Stimulated activated CD4-positive, alpha-beta T cell treated with anti-CD3 and anti-CD28 coated beads, TNF-alpha, amount 100 ng/mL, for 48 hours (primary cell): Measurements from ENCODE around the gene CCDC24.

ENCODE experiments used
- DNase-seq, 3 donors: peaks; one replicate each; pipeline ENCODE4 v3.0.0-alpha.2; 2020; ENCODE audit warnings: low read depth in 3 of 3

CCDC24 gene

DNA sequence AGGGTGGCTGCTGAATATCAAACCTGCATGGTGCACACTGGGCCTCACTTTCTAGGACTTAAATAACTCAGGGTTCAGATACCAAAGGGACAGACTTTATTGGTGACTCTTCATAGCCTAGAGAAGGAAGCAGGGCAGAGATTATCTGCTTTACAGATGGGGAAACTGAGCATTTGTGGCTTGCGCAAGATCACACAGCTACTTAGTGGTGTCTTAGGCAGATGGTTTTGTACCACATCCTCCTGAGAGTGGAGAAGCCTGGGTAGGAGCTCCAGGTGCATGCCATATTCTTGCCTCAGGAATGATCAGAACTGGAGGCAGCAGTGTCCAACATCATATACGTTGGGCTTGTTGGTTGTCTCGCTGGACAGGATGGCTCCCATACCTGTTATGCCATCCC, 28.4 kb upstream of the CCDC24 start:
- DNase-seq = no peak

DNA sequence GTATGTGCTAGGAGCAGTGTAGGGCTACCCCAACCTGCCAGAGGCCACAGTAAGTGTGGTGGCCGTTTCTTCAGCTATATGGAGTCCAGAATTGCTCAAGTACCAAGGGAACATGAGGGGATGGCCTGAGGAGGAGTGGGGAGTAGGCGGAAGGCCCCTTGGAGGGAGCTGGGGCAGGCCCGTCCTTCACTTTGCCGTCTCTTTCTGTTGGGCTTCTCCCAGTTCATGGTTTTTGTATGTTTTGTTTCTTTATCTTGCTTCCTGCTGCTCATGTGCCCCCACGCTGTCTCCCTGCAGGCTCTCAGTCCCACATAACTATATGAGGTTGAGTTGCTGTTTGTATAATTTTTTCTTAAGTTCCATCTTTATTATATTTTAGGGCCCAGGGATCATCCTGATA, 27.5 kb upstream of the CCDC24 start:
- no peak for DNase-seq

DNA sequence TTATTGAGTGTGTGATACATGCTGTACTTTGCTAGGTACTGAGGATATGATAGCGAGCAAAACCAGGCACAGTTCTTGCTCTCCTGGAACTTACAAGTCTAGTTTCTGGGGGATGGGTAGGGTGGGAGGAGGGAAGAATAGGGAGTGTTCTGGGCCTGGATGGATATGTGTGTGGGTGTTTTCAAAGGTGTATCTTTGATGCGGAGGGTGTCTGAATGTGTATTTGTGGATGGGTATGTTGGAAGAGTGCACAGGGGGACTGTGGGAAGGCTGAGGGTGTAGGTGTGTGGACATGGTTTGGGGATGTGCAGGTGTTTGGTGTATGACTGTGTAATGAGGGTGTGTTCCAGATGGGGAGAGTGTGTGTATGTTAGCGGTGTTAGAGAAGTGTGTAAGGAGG, 26.1 kb upstream of the CCDC24 start:
- no peak for DNase-seq

- no peak for DNase-seq
Measured at GRCh38 chr1:43968348-43968948, 23.0 kb upstream of the CCDC24 start.

- no peak for DNase-seq
Measured at GRCh38 chr1:43969416-43969745, 22.0 kb upstream of the CCDC24 start.

- peak; percentile 94 to 95 (median 95) for DNase-seq
Measured at GRCh38 chr1:43969746-43970466, 21.5 kb upstream of the CCDC24 start, which contains the start of gene DPH2. Gene DPH2 (plus strand): TSS chr1:43970010. CDS start chr1:43970176, 166 bp downstream.

DNA sequence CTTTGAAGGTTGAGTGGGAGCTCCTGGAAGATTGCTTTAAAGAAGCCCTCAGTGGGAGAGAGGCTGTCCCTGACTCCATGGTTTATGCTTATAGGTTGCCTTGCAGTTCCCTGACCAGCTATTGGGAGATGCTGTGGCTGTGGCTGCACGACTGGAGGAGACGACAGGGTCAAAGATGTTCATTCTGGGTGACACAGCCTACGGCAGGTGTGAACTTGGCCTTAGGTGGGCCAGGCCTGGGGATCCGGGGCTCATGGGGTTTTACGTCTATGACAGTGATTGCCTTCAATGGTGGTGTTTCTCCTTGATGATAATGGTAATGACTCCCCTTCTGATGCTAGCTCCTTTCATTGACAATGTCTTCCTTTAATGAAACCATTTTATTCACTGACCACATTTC, 20.9 kb upstream of the CCDC24 start:
- no peak for DNase-seq

DNA sequence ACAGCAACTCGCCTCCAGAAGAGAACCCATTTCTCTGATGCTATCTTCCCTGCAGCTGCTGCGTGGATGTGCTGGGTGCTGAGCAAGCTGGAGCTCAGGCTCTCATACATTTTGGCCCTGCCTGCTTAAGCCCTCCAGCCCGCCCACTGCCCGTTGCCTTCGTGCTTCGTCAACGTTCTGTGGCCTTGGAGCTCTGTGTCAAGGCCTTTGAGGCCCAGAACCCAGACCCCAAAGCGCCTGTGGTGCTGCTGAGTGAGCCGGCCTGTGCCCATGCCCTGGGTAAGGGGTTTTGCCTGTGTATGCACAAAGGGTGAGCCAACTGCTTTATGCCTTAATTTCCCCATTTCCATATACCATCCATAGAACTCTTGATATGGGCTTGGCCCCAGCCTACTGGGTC, 20.5 kb upstream of the CCDC24 start:
- DNase-seq = no peak

GRCh38 chr1:43971336-43971980, 19.9 kb upstream of the CCDC24 start:
- DNase-seq = no peak

DNA sequence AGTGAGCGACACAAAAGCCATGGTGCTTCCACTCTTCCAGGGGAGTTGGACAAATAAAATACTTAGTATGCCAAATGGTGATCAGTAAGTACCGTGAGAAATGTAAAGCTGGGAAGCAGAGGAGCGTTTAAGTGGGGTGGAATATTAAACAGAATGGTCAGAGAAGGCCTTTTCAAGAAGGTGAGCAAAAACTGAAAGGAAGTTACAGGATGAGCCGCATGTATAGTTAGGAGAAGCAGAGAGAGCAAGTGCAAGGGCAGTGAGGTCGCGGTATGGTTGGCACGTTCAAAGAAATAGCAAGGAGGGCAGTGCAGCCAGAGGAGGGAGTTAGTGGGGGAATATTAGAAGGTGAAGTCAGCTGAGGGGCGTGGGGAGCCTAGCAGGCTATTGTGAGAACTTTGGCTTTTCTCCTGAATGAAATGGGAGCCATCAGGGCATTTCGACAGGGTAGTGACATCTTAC, 17.4 kb upstream of the CCDC24 start:
- DNase-seq = no peak

- peak; percentile 90 to 97 (median 95) for DNase-seq
Measured at GRCh38 chr1:43974443-43975248, 16.8 kb upstream of the CCDC24 start, which contains the start of gene ATP6V0B. Gene ATP6V0B (plus strand): TSS chr1:43974960. CDS start chr1:43975041, 81 bp downstream.

- DNase-seq = no peak
Measured at GRCh38 chr1:43975249-43975961, 16.0 kb upstream of the CCDC24 start.

DNA sequence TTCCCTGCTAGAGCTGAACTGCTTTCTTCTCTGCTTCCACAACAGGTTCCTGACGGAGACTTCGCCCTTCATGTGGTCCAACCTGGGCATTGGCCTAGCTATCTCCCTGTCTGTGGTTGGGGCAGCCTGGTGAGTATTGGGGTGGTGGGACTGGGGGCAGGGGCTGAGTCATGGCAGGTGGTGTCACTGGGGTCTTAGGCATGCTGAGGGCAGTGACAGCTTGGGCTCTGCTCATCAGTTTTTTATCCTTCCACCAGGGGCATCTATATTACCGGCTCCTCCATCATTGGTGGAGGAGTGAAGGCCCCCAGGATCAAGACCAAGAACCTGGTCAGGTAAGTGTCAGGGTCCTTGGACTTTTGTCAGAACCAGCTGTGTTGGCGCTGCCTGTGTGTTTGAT, 15.4 kb upstream of the CCDC24 start:
- no peak for DNase-seq

DNA sequence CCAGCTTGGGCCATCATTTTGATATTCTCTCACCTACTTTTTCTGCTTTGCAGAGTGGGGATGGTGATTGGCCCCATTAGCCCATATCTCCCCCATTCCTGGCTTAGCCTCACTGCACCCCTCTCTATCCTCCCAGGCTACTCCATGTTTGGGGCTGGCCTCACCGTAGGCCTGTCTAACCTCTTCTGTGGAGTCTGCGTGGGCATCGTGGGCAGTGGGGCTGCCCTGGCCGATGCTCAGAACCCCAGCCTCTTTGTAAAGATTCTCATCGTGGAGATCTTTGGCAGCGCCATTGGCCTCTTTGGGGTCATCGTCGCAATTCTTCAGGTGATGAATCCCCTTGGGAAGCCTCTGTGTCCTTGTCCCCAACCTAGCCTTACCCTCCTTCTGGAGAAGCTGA, 14.5 kb upstream of the CCDC24 start:
- DNase-seq = no peak

GRCh38 chr1:43977376-43978263, 13.8 kb upstream of the CCDC24 start:
- no peak for DNase-seq

DNA sequence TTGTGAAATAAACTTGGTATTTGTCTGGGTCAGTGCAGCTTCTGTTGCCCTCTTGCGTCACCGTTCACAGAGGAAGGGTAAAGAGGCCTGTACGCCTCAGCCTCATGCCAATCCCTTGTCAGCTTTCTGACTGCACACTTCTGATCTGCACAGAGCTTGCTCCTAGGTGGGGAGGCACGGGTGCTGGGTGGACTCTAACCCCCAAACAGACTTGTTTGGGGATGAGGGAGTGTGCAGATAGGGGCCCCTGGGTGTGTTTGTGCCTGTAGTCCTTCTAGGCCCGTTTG, 13.2 kb upstream of the CCDC24 start:
- DNase-seq = no peak

DNA sequence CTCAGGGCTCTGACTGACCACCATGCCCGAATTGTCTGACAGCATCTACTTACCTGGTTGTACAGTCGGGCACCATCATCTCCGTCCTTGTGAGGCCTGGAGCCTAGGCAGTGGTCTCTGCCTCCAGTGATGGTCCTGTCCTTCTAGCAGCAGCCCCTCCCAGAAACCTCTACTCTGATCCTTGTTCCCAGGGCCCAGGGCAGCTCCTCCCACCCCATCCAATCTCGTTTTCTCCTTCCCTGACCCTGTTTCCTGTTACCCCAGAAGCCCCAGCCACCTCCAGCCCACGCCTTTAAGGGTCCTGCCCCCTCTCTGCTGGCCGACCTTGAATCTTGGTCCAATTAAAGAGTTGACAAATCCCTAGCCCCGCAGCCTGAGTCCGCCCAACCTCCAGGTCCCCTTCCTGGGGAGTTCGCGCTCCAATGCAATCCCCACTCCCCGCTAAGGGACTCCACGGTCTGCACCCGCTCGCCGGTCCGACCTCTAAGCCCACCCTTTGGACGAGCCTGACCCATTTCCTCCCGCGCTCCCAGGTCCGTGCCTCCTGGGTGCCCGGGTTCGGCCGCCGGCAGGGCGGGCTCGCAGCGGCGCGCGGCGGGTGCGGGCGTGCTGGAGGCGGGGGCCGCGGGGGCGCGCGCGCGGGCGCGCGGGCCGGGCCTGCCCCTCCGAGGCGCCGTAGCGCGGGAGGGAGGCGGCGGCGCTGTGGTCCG, 12.7 kb upstream of the CCDC24 start, which contains the start of gene B4GALT2:
Gene B4GALT2 (plus strand): TSS at position 660 of the 710 bp plus-strand sequence. CDS start 1,951 bp downstream, outside the sequence.
- peak in 1 of 3 donors; percentile 42 for DNase-seq

DNA sequence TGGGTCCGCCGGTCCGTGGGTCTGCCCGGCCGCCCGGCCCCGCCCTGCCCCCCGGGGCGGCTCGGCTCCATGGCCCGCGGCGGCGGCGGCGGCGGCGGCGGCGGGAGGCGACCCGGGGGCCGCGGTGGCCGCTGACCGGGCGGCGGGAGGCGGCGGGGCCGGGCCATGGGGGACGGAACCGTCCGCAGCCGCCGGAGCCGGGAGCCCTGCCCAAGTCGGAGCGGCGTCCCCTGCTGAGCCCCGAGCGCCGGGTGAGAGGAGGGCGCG, 12.2 kb upstream of the CCDC24 start:
- no peak for DNase-seq

DNA sequence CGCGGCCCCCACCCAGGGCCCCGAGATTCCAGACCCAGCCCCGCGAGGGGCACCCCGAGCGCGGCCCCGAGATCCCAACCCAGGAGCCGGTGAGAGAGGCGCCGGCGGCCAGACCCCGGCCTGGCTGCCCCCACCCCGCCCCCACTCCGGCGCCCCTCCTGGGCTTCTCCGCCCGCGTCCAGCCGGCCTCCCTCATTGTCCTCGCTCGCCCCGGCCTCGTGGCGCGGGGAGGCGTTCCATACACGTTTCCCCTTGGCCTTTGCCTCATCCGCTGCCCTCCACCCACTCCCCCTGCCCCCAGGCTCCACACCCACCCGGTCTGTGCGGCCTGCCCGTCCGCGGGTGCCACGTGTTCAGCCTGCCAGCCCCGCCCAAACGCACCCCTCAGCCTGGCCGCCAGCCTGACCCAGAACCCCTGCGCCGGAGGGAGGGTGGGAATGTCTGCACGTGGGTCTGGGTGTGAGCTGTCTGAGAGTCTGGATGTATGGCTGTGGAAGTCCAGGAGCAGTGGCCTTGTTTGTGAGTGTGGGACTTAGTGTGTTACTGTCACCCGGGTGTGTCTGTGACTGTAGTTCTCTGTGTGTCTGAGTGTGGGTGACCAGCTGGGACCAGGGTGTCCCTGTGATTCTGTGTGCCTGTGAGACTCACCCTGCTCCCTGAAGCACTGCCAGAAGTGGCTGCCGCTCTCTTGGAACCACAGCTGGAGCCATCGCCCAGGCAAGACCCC, 11.7 kb upstream of the CCDC24 start:
- DNase-seq = no peak
